Kidney (tissue), 14 donors: Measurements from ENCODE around the gene CHD8. TPM values are rescaled to one million over a fixed set of nuclear protein-coding genes. Genes with fewer than 3 reads are reported as not detected.

Experiments used
- DNase-seq, 5 donors: peaks; one replicate each; pipeline ENCODE4 v3.0.0-alpha.2; 2013 to 2020
- FAIRE-seq: peaks from 2 replicates; lab custom pipeline; 2012; peaks lifted over from hg19 to GRCh38; lab: Jason Lieb, UNC
- H3K27ac ChIP-seq, 2 donors: one replicate each; pipeline ENCODE4 v1.7.0; 2013; ENCODE audit warnings: low read depth in 2 of 2, low read length in 2 of 2, inconsistent platforms in 1 of 2
- H3K27me3 ChIP-seq: one replicate; pipeline ENCODE4 v1.7.1; 2013; ENCODE audit warnings: low read length, inconsistent platforms; ENCODE audit not compliant: control insufficient read depth, insufficient read depth
- H3K36me3 ChIP-seq, 3 donors: one replicate each; pipeline versions ENCODE4 v1.7.0 to v1.7.1; 2013; ENCODE audit warnings: low read length in 3 of 3, control low read depth in 1 of 3, inconsistent platforms in 1 of 3; ENCODE audit not compliant: insufficient read depth in 3 of 3, control insufficient read depth in 2 of 3
- H3K4me1 ChIP-seq, 3 donors: one replicate each; pipeline versions ENCODE4 v1.7.0 to v1.7.1; 2013; ENCODE audit warnings: low read length in 3 of 3, inconsistent platforms in 1 of 3, low read depth in 1 of 3; ENCODE audit not compliant: control insufficient read depth in 2 of 3, insufficient read depth in 2 of 3
- H3K4me3 ChIP-seq, 3 donors: one replicate each; pipeline versions ENCODE4 v1.7.0 to v1.8.1; 2013; ENCODE audit warnings: low read length in 3 of 3, control low read depth in 1 of 3, inconsistent platforms in 1 of 3
- H3K9ac ChIP-seq, 3 donors: one replicate each; pipeline versions ENCODE4 v1.7.0 to v1.7.1; 2013; ENCODE audit warnings: low read length in 3 of 3, control low read depth in 1 of 3, inconsistent platforms in 1 of 3
- H3K9me3 ChIP-seq, 3 donors: one replicate each; pipeline versions ENCODE4 v1.7.0 to v1.7.1; 2013; ENCODE audit warnings: low read length in 3 of 3, control low read depth in 1 of 3, inconsistent platforms in 1 of 3; ENCODE audit not compliant: control insufficient read depth in 2 of 3, insufficient read depth in 1 of 3
- CTCF ChIP-seq: IDR thresholded peaks from 3 replicates; pipeline ENCODE4 v1.5.1; 2012; ENCODE audit warnings: mild to moderate bottlenecking, moderate library complexity, borderline replicate concordance; ENCODE audit not compliant: insufficient read depth; ENCODE audit errors: extremely low read depth
- intact Hi-C: fragments of 100-400 bp; cut with DNase I; formaldehyde crosslinking; loops from one replicate; pipeline ENCODE4 v1.11.1; 2022
- polyA plus RNA-seq: library from polyadenylated mRNA; stranded (reverse); fragments of 350-450 nt; fragmentation: Illumina TruSeq; extraction: RNeasy Lipid Tissue Mini Kit (QIAGEN cat#74804); gene quantifications from one replicate; pipeline ENCODE4 v1.2.3, GENCODE V29; 2014; ENCODE audit warnings: low read depth, low replicate concordance; ENCODE audit not compliant: insufficient read depth
- total RNA-seq: library from RNA; stranded (reverse); fragmentation: NEBNext Ultra II Directional; extraction: Animal tissue kit (Norgen Biotek cat#: 25700); gene quantifications from one replicate; pipeline ENCODE4 v1.2.1, GENCODE V29; 2021
- donor health status: control.
- donor health status: control.
- donor health status: control.
- donor health status: control.
- donor health status: control.
- donor health status: DM: yes; HTN: yes; CAD: no.
- donor health status: Normal renal cell carcinoma (clear cell type).

CHD8 gene
- total and polyA plus RNA-seq, 2 donors from 2014 or later, result 35.8 to 77.4 TPM

GRCh38 chr14:21419528-21419927, 36.4 kb downstream of the CHD8 start:
- H3K9me3 ChIP-seq, result no peaks in the 10 kb centered on the region
- TF ChIP-seq CTCF, result no peak
- no peak overlapping the region for H3K9ac ChIP-seq
- no peaks in the 10 kb centered on the region for H3K4me1 ChIP-seq
- no peaks in the 10 kb centered on the region for H3K27me3 ChIP-seq
- FAIRE-seq (no peak), DNase-seq (no peak)
- H3K4me3 ChIP-seq, result no peak overlapping the region
- intact Hi-C loops, result no loop called here
- H3K36me3 ChIP-seq, result peaks cover 8 to 25% (median 24%) of the 10 kb centered on the region in 3 donors
- no peak overlapping the region for H3K27ac ChIP-seq

GRCh38 chr14:21415329-21415728, 40.6 kb downstream of the CHD8 start:
- intact Hi-C loops, result no loop called here
- Histone ChIP-seq H3K36me3 (peaks cover 14 to 40% (median 31%) of the 10 kb centered on the region in 3 donors), H3K27me3 (no peaks in the 10 kb centered on the region), H3K4me3 (no peak overlapping the region), H3K9ac (no peak overlapping the region), H3K9me3 (no peaks in the 10 kb centered on the region), H3K27ac (no peak overlapping the region), H3K4me1 (no peaks in the 10 kb centered on the region)
- DNase-seq (no peak), FAIRE-seq (no peak)
- no peak for TF ChIP-seq CTCF

- no peak overlapping the region for H3K9ac ChIP-seq
- intact Hi-C loops, result no loop called here
- TF ChIP-seq CTCF, result no peak
- DNase-seq, result no peak
- no peaks in the 10 kb centered on the region for H3K27me3 ChIP-seq
- no peaks in the 10 kb centered on the region for H3K9me3 ChIP-seq
- H3K4me1 ChIP-seq, result no peaks in the 10 kb centered on the region
- no peak for FAIRE-seq
- no peak overlapping the region for H3K27ac ChIP-seq
- H3K36me3 ChIP-seq, result peaks cover 16 to 41% (median 29%) of the 10 kb centered on the region in 3 donors
- H3K4me3 ChIP-seq, result no peak overlapping the region
Observed at GRCh38 chr14:21414137-21414631, 41.7 kb downstream of the CHD8 start.

GRCh38 chr14:21408147-21408546, 47.8 kb downstream of the CHD8 start:
- FAIRE-seq (no peak), DNase-seq (no peak)
- H3K36me3 ChIP-seq, result peaks cover 37 to 68% (median 62%) of the 10 kb centered on the region in 3 donors
- H3K27me3 ChIP-seq, result no peaks in the 10 kb centered on the region
- H3K9me3 ChIP-seq, result no peaks in the 10 kb centered on the region
- H3K4me3 ChIP-seq, result no peak overlapping the region
- intact Hi-C loops, result no loop called here
- no peak overlapping the region for H3K27ac ChIP-seq
- no peak for TF ChIP-seq CTCF
- H3K4me1 ChIP-seq, result no peaks in the 10 kb centered on the region
- no peak overlapping the region for H3K9ac ChIP-seq
